Renal cortical epithelial cell (primary cell): Measurements from ENCODE around the gene RAMAC. TPM values are rescaled to one million over a fixed set of nuclear protein-coding genes. Genes with fewer than 3 reads are reported as not detected.
"Not testable (repeated sequence)": the region's sequence is repeated elsewhere in the genome, so short reads cannot be mapped to it uniquely, and the experiment has no call there.

ENCODE experiments used
- DNase-seq: peaks from one replicate; pipeline ENCODE4 v3.0.0-alpha.2; 2011; ENCODE audit warnings: low read depth
- total RNA-seq: library from RNA; depleted of rRNA; stranded (reverse); fragments of >200 nt; gene quantifications from 2 replicates; pipeline ENCODE4 v1.2.3, GENCODE V29; 2014

RAMAC gene
- total RNA-seq, 1 donor from 2014 or later, result 41.9 TPM

GRCh38 chr15:82968066-82968465 lies 17.9 kb upstream of the RAMAC start:
- peak; percentile 49 for DNase-seq

- DNase-seq, result no peak
These were observed 16.7 kb upstream of the RAMAC start for GRCh38 chr15:82969353-82969752.

- DNase-seq, result no peak
These were observed 15.8 kb upstream of the RAMAC start for GRCh38 chr15:82970078-82970686.

GRCh38 chr15:82970696-82971095 lies 15.3 kb upstream of the RAMAC start:
- no peak for DNase-seq

- DNase-seq, result no peak
These were observed 14.6 kb upstream of the RAMAC start for GRCh38 chr15:82971218-82971984.

- no peak for DNase-seq
These were observed 13.0 kb upstream of the RAMAC start for GRCh38 chr15:82972990-82973389.

GRCh38 chr15:82977076-82977475 lies 8.9 kb upstream of the RAMAC start:
- no peak for DNase-seq

- no peak for DNase-seq
These were observed 7.6 kb upstream of the RAMAC start for GRCh38 chr15:82978438-82978837.

GRCh38 chr15:82979726-82980125 lies 6.3 kb upstream of the RAMAC start:
- no peak for DNase-seq

GRCh38 chr15:82980981-82981380 lies 5.0 kb upstream of the RAMAC start:
- DNase-seq, result no peak

- peak; percentile 32 for DNase-seq
These were observed 401 bp downstream of the RAMAC start for GRCh38 chr15:82986442-82986780.

GRCh38 chr15:82992436-82992998 lies 6.5 kb downstream of the RAMAC start:
- no peak for DNase-seq

GRCh38 chr15:82993144-82993543 lies 7.1 kb downstream of the RAMAC start:
- DNase-seq, result no peak

- DNase-seq, result no peak
These were observed 9.1 kb downstream of the RAMAC start for GRCh38 chr15:82995076-82995475.

GRCh38 chr15:82995938-82996337 lies 9.9 kb downstream of the RAMAC start:
- DNase-seq, result no peak

GRCh38 chr15:82999426-82999825 lies 13.4 kb downstream of the RAMAC start:
- DNase-seq, result no peak

- peak; percentile 70 for DNase-seq
These were observed 14.1 kb downstream of the RAMAC start for GRCh38 chr15:82999905-83000671.

- not testable (repeated sequence) for DNase-seq
These were observed 14.6 kb downstream of the RAMAC start for GRCh38 chr15:83000672-83001031.

- peak; percentile 72 for DNase-seq
These were observed 24.8 kb downstream of the RAMAC start for GRCh38 chr15:83010709-83011270.

GRCh38 chr15:83011271-83012075 lies 25.5 kb downstream of the RAMAC start, which contains the start of gene C15orf40:
TSS of gene C15orf40 (minus strand) at chr15:83011639. CDS start at chr15:83011607, 32 bp downstream.
- DNase-seq, result peak; percentile 74

GRCh38 chr15:83012076-83012426 lies 26.0 kb downstream of the RAMAC start:
- DNase-seq, result no peak
